SKM-1 (cell line): ENCODE results near the gene NELL1.
A peak's percentile ranks its signal among the peaks of the same experiment; 100 is the strongest.

Source experiments
- DNase-seq: peaks from one replicate; lab custom pipeline; 2025; ENCODE audit not compliant: unreplicated experiment; lab: John Stamatoyannopoulos, UW

NELL1 gene

DNA sequence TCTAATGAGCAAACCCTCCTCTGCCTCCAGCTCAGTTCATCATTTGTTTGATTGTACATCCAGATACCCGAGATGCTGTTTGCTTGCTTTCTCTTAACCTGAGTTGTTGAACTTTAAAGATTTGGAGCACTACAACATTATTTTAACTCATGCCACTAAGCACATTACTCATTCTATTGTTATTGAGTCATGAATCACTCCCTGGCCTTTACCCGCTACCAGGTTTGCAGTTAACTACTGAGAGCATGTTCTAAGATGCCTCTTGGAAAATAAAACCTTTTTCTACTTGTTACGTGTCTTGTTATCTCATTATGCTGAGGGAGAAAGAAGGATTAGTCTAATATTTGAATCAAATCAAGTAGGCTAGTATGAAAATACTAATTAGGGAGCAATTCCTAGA lies 802.9 kb downstream of the NELL1 start:
- no peak for DNase-seq

DNA sequence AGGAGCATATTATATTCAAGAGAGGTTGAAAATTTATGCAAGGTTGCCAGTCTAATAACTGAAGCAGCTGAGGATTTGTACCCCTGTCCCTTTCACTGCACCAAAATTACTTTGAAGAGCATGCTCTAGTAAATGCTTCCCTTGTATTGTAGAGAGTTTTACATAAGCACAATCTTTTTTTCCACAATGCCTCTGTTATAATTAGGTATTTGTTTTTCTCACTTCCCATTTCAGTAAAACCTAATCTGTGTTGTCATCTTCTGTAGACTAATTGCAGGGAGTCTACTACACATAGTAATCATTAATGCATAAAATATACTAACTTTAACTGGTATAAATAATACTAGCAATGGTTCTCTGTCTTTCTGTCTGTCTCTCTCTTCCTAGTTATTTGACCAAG lies 805.1 kb downstream of the NELL1 start:
- DNase-seq: no peak

DNA sequence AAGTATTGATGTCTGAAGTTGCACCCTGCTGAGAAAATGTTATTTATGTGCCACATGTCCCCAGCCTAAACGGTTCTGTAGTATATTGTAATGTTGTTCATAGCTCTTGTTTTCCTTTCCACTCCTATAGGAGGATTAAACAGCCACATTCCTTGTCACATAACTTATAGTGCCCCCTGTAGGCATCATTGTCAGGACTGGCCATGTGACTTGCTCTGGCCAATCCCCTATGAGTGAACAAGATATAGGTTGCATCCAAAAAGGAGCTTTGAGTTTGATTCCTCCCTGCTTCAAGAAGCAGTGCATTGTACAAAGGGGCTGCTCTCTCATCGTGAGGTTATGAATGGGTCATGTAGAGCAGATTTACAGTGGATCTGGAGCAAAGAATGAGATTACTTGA lies 805.9 kb downstream of the NELL1 start:
- no peak for DNase-seq

DNA sequence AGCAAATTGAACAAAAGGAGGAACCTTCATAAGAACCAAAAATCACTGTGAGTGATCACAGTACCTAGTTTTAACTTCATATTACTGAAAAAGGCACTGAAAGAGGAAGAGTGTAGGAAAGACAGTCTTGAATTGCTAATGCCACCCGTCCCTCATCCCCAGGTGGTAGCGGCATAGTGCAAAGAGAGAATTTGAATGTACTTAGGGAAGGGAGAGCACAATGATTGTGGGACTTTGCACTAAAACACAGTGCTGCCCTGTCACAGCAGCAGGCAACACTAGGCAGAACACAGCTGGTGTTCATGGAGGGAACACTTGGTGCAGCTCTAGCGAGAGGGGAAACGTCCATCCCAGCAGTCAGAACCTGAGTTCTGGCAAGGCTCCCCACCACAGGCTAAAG lies 807.2 kb downstream of the NELL1 start:
- no peak for DNase-seq

DNA sequence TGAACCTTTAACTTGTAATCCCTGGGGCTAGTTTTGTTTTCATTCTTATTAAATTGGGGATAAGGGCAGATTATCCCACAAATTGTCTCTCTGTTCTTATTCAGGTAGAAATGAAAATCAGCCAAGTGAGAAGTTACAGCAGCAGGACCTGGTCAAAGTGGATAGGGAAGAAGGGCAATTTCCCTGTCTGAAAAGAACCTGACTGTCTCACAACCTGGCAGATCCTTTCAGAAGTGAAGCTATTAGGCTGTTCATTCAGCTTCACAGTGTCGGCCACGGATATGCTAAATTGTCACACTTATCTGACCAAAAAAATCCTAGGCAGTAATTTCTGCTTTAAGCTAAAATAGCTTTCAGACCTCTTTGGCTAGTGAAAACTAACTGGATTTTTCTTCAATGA lies 810.9 kb downstream of the NELL1 start:
- DNase-seq: no peak

DNA sequence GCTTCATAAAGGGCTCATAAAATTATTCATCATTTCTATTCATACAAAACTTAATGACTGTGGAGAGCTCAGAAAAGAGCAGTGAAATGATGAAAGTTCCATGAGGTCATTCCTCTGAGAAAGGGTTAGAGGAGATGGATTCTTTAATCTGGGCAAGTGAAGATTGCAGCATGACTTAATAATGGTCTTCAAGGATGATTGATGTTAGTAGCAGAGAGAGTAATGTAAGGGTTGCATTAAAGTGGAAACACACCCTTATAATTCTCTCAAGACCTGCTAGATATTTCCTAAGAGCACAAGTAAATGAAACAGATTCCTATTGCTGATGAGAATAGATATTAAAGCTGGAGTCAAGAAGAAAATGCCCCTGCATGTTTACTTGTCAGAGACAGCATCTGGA lies 811.9 kb downstream of the NELL1 start:
- DNase-seq: no peak

DNA sequence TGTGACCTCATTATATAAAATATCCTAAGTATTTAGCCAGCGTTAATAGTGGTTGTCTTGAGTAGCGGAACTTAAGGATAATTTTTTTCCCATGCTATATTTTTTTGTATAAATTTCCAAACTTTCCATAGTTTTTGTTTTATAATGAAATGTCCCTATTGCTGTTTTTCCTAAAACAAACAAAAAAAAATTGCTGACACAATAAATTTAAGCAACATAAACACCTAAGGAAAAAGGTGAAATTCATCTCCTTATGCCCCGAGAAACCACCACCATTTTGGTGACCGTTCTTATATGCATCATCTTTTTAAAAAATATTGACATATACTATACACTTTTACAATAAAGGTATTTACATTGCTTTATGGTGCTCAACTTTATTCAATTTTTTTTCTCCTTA lies 814.7 kb downstream of the NELL1 start:
- no peak for DNase-seq

DNA sequence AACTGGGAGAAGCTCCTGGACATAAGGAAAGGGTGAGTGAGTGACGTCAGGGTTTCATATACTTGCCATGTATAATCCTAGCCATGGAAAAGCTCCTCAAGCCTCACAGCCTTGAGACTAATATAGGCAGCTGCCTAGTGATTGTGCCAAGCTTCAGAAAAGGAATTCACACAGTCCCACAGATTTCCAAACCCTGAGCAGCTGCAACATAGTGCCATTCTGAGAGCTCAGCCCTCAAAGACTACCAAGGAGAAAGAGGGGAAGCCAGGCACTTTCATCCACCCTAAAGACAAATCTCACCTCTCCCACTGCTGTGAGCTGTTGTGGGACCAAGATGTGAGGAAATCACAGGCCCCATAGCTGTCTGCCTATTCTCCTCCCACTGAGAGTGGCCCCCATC lies 815.6 kb downstream of the NELL1 start:
- no peak for DNase-seq

DNA sequence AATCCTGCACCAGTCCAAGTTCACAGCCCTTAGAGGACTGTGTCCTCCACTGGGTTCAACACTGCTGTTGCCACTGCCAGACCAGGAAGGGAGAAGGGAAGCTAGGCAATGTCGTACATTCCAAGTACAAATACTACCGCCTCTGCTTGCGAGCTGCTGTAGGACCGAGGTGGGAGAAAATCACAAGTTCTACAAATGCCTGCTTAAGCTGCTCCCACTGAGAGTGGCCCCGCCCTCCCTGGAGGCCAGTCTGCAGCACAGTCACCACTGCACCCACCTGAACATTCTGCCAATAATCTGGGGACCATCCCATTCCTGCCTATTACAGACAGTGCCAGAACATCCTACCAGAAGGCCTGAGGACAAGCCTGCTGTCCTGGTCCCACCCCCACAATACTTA lies 816.0 kb downstream of the NELL1 start:
- DNase-seq: no peak

DNA sequence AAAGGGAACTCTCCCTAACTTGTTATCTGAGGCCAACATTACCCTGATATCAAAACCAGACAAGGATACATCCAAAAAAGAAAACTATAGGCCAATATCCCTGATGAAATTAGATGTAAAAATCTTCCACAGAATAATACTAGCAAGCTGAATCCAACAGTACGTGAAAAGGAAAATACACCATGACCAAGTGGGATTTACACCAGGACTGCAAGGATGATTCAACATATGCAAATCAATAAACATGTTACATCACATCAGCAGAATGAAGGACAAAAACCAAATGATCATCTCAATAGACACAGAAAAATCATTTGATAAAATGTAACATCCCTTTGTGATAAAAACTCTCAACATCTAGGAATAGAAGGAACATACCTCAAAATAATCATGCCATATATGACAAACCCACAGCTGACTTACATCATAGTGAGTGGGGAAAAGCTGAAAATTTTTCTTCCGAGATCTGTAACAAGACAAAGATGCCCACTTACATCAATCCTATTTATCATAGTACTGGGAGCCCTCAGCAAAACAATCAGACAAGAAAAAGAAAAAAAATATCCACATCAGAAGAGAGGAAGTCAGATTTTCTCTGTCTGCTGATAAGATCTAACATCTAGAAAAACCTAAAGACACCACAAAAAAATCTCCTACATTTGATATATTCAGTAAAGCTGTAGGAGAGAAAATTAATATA lies 820.2 kb downstream of the NELL1 start:
- no peak for DNase-seq

DNA sequence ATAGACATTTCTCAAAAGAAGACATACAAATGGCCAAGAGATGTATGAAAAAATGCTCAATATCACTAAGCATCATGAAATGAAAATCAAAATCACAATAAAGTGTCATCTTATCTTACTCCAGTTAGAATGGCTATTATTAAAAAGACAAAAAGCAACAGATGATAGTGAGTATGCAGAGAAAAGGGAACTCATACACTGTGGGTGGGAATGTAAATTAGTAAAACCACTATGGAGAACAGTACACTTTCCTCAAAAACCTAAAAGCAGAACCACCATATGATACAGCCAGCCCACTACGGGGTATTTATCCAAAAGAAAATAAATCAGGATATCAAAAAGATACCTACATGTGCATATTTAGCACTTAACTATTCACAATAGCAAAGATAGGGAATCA lies 823.5 kb downstream of the NELL1 start:
- DNase-seq: no peak

DNA sequence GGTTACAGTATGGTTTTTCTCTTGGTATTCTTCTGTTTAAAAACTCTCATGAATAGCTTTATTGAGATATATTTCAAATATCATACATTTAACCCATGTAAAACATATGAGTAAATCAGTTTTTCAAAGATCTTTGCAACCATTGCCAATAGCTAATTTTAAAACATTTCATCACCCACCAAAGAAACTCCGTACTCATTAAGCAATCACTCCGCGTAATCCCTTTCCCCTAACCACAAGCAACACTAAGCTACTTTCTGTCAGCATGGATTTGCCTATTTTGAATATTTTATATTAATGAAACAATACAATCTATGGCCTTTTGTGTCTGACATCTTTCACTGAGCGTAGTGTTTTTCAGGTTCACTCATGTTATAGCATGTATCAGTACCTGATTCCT lies 825.6 kb downstream of the NELL1 start:
- peak; percentile 5 for DNase-seq

DNA sequence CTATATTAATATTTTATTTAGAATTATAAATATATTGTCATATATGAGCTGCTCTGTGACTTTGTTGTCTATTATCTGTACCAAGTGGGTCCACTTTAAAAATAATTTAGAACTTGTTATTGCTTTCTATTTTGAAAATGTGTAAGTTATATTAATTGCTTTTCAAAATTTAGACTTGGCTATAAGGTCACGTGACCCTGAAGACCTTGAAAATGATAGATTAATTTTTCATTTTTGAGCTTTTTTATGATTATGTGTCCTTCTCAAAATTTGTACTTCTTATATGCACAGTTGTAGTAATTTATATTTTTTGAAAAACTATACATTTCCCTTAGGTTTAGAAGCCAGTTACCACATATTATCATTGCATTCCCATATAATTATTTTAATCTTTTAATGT lies 826.5 kb downstream of the NELL1 start:
- no peak for DNase-seq

DNA sequence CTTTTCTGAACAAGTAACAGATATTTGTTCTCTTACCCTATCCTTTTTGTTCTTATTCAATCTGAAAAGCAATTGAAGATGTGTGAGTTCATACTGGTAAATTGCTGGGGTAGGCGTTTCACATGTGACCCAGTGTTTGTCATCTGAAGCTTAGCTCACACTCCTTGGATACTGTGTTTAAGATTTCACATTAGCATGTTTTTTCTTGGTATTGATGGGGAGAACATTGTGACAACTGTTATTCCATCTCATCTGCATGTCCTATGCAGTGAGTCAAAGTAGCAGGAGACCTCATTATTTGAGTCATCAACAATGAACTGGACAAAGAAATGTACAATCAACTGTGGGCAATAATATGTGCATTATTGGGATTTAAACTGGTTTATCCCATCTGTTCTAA lies 831.9 kb downstream of the NELL1 start:
- DNase-seq: no peak

DNA sequence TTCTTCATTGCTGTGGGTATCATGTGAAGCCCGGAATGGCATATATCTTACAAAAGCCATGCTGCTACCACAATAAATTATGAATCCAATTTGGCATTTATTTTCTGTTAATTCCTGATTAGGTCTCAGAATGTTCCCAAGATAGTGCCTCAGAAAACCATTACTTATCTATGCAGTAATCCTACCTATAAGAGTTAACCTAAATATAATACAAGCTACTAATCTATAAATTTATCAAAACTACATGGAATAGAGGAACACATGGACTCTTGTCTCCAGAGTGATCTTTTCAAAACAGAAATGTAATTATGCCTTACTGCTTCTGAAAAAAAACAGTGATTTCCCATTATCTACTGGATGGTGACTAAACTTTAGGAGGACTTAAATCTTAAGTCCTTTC lies 835.7 kb downstream of the NELL1 start:
- no peak for DNase-seq

DNA sequence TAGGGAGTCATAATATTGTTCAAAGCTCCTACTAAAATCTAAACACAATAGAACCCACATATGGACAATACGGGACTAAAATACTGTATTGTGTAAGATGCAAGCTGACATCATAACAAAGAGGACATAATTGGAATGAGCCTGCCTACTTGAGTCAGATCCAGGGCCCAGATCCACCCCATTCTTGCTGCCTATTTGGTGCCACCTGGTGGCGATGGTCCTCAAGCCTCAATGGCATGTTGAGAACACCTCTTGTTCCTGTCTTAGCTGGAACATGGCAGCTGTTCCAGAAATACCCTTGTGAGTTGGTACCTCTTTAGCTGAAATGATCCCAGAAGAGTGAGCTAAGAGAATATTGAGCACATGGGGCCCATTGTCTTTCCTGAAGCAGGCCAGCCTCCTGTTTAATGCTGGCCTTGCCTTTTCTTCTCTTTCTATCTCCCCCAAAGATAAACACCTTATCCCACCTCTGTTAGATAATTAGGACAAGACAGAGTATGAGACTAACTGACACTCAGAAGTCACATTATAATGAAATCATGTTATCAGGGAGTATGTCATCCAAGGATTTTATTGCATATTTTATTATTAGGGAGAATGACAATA lies 842.6 kb downstream of the NELL1 start:
- no peak for DNase-seq

DNA sequence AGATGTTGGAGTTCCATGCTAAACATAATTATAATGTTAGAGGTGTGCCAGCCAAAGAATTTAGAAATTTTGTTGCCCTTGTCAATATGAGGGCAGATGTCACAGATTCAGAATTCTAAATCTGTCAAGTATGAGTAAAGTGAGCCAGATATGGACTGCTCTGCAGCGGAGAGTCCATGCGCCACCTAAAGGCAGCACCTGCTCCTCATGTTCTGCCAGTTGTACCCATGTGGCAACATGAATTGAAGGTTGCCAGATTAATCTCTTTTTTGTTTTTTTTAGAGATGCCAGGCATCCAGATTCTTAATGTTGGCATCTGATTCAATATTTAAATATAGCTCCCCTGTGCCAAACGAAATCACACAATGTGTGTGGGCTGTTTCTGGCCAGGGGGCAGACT lies 844.9 kb downstream of the NELL1 start:
- no peak for DNase-seq

DNA sequence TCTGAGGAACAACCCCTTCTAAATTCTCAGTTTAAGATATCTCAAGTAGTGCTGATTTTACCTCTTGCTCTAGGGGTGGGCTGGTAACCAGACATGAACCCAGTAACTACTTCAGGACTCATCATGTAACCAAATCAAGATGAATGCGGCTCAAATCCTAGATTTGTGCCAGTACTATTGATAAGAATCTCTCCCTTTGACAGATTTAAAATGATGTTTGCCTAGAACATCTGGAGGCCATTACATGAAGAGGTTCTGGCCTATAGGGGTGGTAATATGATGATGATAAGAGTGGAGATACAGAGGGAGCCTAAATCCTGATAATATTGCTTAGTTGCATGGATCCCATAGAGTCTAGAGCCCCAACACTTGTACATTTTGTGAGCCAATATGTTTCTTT lies 850.9 kb downstream of the NELL1 start:
- no peak for DNase-seq

DNA sequence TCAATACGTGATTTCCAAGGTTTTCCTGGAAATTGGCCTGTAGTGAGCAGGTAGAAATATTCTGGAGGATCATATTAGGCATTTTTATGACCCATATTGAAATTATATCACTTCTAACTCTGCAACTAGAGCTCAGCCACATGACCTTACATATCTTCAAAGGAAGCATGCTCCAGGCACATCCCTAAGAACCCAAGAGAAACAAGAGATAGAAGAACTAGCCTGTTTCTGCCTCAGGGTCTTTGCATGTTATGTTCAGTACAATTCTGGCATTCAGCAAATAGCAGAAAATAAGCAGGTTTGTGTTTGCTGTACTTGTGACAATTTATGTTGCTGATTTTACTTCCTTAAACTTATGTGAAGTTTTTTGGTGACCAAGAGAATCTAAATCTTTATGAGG lies 859.8 kb downstream of the NELL1 start:
- DNase-seq: no peak

DNA sequence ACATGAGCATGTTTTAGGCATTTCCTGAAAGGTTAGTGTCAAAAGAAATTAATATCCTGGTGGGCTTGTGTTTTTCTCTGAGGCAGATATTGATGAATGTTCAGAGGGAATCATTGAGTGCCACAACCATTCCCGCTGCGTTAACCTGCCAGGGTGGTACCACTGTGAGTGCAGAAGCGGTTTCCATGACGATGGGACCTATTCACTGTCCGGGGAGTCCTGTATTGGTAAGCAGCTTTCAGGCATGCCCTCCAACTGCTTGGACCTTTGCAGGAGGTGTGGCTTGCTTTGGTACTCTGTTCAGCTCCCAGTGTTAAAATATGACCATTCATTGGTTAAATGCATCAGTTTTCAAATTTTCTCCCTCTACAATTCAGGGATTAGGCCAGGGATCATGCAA lies 864.9 kb downstream of the NELL1 start:
- DNase-seq: no peak

DNA sequence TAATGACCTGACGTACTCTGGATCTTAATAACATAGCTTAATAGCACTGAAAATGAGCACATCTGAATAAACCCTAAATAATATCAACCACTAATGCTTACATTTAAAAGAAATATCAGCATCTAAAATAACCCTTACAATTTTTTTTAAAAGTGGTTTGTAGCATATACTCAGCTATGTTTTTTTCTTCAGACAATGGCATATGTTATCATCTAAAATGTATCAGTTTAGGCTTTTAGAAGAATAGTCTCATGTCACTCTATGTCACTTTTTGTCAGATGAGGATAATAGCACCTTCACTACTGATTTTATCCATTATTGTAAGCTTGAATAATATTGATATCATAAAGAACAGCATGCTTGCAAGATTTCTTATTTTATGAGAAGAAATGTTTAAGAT lies 868.6 kb downstream of the NELL1 start:
- DNase-seq: no peak

DNA sequence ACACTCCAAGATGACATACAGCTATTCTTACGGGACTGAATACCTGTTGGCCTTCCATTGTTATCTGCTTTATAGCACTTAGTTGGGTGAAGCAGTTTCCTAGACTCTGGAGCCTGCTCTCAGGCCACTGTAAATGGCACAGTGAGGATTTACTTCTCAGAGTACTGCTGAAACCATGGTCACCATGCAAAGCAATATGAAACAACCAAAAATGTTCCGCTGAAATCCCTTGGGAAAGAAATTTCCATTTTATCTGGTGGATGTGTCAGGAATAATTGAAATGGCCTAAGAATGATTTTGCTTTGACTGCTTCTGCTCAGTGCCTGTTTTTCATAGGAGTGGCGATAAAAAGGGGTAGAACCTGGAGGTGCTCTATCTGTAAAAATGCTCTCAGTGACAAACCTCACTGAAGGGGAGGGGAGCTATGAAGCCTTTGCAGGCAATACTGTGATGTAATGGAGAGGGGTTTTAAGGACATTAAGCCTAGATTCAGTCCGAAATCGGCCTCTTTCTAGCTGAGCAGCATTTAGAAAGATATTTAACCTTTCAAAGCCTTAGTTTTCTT lies 871.9 kb downstream of the NELL1 start:
- DNase-seq: no peak

DNA sequence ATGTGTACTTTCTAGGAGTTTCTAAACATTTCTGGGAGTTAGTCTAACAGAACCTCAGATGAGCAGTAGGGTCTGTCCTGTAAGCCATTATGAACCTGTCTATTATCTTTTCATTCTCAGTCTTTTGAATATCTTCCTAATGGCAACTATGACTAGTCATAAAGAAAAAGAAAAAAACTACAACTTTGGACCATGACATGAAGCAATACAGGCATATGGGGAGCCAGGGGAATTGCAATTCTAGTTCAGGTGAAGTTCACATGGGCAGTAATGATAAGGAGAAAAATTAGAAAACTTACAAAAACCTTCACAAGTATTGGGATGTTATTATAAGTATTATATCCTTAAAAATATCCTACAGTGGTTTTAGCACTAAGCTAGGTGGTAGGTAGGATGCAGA lies 874.5 kb downstream of the NELL1 start:
- no peak for DNase-seq
